Measurements from ENCODE around the gene GGACT.

DNA sequence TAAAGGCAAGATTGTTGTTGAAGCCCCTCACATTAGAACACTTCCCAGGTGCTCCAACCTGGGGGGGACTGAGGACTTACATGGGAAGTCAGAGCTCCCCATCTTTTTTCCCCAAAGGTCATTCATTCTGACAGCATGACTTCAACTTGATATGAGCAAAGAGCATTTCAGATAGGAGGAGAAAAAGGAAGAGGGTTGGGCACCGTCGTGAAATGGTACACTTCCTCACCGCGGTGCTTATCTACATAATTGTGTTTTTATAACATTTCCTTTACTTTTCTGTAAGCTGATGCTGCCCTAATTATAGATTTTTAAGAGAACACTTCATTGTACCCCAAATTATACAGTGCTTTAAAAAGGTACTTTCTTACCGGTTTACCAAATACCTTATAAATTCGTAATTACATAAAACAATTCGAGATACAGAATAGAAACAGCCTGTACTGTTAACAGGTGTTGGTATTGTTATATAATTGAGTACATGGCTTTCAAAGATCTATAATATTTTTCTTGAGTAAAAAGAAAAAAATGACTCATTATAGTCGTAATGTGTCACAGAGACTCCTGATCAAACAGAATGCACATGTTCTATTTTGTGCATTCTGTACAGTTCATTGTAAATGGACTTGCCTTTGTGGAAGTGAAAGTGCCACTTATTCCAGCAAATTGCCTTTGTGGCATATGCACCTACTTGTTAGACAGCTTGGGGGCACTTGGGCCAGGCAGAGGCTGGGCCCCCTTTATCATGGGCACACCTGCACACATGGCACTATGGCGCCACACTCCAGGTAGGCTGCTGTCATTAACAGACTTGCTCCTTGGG is 81.8 kb downstream of the GGACT start:
- no peak for TF ChIP-seq CTCF (IDR thresholded peaks at IDR 0.05)
- TF ChIP-seq POLR2A (IDR thresholded peaks at IDR 0.05): no peak

Data from thyroid gland (tissue), 4 donors.